ENCODE results near the gene CD164L2.

The CD164L2 gene

DNA sequence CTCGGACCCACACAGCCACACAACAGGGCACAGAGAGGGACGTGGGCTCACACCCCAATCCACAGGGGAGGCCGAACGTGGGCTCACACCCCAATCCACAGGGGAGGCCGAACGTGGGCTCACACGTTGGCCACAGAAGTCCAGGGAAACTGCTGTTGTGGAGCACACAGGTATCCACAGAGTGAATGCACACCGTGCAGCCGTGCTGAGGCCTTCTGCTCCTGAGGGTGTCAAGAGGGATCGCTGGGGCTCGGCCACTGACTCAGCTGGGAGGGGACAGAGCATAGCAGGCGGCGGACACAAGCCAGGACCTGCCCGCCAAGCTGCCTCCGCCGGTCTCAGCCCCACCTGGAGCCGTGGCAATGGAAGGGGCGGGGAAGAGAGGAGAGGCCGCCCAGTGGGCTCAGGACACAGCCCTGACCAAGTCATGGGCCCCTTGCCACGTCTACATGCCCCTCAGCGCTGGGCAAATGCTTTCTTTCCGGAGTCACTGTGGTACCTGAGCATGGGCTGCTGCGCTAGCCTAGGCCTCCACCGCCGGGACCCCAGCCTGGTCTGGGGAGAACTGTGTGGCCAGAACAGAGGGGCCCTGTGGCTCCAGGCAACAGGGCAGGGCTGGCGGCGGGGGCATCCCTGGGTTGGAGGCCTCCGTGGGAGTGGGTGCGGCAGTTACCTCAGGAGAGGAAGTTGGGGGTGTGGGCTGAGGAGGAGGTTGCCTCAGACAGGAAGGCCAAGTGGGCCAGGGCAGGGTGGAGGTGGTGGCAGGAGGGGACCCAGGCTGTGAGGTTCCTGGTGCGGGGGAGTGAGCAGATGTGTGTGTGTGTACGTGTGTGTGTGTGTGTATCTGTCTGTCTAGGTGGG is 40.1 kb downstream of the CD164L2 start:
- peak; percentile 81 for DNase-seq

- DNase-seq, result peak; percentile 32
These were observed 40.7 kb downstream of the CD164L2 start for GRCh38 chr1:27342391-27342777.

DNA sequence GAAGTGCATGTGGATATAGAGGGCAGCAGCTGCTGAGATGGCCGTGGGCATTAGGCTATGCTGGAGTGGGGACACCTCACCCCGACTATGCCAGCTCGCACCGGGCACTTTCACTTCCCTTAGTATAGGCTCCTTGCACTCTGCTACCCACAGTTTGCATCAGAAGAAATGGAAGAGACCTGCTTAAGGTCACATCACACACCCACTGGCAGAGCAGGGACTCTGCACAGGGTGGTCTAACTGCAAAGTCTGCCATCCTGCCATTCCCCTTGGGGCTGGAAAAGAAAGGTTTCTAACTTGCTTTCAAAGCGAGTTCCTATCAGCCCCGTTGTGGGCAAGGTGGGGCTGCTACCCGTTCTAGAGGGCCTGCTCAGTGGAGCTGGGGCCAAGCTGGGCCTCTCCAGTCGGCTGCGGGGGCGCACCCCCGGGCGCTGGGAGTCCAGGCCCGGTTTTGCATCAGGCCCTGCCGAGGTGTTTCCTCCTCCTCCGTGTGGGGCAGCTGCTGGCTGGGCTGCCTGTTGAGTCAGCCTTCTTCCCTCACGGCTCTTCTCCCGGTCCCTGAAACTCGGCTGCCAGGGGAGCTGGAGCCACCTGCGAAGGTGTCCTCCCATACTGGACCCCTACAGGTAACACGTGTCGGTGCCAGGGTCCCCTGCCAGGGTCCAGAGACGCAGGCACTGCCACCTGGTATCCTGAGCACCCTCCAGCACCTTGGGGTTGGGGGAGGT is 41.4 kb downstream of the CD164L2 start, which contains the start of gene SYTL1:
TSS of gene SYTL1 (plus strand) at position 498 of the 728 bp plus-strand sequence. CDS start 3,313 bp downstream, outside the sequence.
- peak; percentile 64 for DNase-seq

- no peak for DNase-seq
These were observed 43.9 kb downstream of the CD164L2 start for GRCh38 chr1:27339213-27339612.

GRCh38 chr1:27338751-27339150 is 44.4 kb downstream of the CD164L2 start:
- DNase-seq, result no peak

- DNase-seq, result no peak
These were observed 46.4 kb downstream of the CD164L2 start for GRCh38 chr1:27336756-27337155.

DNA sequence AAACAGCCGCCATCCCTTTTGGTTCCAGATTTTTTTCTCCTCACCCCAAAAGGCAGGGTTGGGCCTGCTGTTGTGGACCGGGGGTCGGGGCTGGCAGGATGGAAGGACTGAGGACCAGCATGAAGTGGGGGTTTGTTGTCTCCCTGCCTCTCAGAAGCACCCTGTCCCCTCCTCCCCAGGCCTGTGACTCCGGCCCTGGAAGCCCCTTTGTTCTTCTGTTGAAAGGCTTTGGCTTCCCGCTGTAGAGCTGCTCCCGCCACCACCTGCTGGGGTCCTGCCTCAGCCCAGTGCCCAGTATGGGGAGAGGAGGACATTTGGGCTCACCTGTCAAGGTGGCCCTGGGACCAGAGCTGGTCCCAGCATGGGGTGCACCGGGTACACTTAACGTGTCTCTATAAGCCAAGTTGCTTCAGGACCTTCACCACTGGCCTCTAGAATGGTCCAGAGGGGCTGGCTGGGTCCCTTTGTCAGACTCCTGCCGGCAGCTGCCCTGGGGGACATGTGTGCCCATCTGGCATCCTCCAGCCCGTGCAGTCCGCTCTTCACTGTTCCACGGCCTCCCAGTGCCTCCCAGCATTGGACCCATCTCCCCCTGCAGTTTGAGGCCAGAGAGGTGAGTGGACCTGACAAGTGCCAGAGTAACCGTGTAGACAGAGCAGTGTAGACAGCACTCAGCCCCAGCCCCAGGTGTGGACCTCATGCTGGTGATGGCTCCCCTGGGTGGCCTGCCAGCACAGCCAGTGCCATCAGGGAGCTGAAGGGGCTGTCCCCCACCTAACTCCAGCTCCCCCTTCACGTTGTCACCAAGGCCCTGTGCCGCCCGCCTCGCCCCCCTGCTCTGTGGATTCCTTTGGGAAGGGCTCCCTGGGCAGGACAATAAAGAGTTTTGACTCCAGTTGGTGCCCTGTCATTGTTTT is 47.4 kb downstream of the CD164L2 start:
- no peak for DNase-seq

- DNase-seq, result no peak
These were observed 49.3 kb downstream of the CD164L2 start for GRCh38 chr1:27333717-27334279.

DNA sequence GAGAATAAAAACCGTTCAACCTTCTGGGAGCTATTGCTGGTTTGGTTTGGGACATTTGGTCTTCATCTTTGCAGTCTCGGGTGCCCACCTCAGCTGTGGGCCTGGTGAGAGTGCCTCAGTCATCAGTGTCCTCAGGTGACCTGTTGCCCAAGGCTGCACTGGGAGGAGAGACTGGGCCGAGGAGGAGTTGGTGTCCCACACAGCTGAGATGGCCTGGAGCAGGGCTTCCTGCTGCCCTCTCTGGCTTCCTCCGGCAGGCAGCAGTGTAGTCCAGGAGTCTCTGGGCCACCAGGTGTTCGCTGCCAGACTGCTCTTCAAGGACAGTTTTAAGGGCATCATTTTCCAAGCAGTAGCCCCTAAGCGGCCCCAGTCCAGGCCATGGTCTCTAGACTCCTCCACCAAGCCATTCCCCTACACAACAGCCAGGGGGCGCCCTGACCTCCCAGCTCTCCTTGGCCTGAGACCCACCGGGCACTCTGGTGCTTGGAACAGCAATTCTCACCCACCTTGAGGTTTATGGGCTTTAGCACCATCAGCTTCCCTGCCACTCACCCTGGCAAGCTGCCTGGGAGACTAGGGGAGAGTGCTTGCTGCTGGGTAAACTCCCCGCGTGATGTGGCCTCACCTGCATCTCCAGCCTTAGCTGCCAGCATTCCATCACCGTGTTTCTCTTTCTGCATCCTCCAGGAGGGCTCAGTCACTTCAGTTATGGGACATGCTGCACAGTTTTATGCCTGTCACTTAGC is 50.4 kb downstream of the CD164L2 start:
- peak; percentile 41 for DNase-seq

DNA sequence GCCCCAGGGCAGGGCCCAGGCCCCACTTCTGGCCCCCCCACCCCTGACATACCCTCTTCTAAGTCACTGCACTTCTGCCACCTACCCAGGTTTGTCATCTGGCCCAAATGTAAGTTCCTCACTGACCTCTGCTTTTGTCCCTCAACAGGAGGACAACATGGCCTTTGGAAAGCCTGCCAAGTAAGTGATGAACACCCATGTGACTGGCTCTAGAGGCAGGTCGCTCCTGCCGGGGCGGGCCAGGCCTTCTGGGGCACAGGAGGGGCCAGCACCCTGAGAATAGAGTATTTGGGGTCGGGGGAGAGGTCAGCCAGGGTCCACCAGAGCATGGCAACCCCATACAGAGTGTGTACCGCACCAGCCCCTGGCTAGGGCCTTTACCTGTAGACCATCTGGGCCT is 51.2 kb downstream of the CD164L2 start:
- DNase-seq, result no peak

DNA sequence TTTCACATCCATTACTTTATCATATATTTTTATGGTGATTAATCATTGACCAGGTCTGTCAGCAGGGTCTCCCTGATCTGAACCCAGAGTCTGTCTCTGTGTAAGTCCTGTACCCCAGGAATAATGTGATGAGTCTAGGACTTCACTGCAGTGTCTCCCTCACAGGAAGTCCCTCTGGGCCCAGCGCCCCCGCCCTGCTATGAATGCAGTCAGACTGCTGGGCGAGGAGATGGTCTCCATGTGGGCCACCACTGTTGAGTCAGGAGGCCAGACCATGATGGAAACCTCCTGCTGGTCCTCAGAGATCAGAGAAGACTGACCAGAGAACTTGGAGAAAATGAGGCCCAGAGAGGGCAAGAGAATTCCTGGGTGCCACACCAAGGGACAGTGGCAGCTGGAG is 51.7 kb downstream of the CD164L2 start:
- no peak for DNase-seq

GRCh38 chr1:27330786-27331185 is 52.3 kb downstream of the CD164L2 start:
- DNase-seq, result no peak
